Measurements from ENCODE around the gene CA5B.
"Not testable (repeated sequence)": the region's sequence is repeated elsewhere in the genome, so short reads cannot be mapped to it uniquely, and the experiment has no call there.

The CA5B gene

DNA sequence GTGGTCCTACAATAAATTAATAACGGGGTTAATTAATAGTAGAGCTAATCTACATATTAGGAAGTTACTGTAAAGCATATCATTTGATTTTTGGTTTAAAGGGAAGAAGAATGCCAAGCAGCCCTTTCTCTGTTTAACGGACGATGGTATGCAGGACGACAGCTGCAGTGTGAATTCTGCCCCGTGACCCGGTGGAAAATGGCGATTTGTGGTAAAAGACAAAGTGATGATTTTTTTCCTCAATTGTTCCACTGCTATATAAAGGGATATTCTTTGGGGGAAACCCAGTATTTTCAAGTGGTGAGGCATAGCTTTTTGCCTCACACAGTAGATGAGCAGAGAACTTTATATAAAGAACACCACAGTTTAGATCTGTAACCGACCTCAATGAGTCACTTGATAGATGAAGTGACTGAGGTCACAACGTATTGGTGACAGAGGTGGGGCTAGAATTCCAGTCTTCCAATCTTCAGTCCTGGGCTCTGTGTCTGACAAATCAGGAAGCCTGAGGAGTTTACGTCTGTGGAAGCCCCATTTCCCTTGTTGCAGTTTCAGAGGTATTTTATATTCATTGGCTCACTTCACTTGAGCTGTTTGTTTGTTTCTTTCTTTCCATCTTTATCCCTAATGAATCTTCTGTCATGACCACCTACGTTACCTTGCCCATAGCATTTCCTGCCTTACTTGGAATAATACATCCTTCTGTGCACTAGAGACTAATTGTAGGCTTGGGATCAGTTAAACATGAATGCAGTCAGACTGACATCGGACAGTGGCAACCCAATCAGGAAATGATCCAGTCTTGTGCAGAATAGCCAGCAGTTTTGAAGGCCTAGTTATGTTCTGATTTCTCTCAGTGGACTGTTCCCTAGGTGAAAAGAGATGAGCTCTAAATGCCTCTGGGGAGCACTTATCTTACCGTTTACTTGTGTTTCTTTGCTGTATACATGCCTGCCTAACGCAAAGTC is 82.3 kb downstream of the CA5B start:
- peaks cover 56% of the 10 kb centered on the region for H3K36me3 ChIP-seq (ENCODE audit: insufficient read depth, insufficient read length, low read length)
- no peaks in the 10 kb centered on the region for H3K27me3 ChIP-seq (ENCODE audit: insufficient read depth, insufficient read length)
- no peaks in the 10 kb centered on the region for H3K9me3 ChIP-seq (ENCODE audit: insufficient read depth, low read length)
- TF ChIP-seq YY1 (IDR thresholded peaks at IDR 0.05; ENCODE audit: insufficient read depth, insufficient read length) (no peak), SUZ12 (IDR thresholded peaks at IDR 0.05; ENCODE audit: extremely low read depth, insufficient read depth, insufficient read length) (no peak), ZNF274 (IDR thresholded peaks at IDR 0.05; ENCODE audit: low read depth, low read length) (no peak)
- H3K4me3 ChIP-seq (ENCODE audit: insufficient read length, low read depth): no peak overlapping the region
- DNase-seq (ENCODE audit: low read depth, low spot score): no peak
- H3K4me1 ChIP-seq (ENCODE audit: insufficient read depth, insufficient read length): no peaks in the 10 kb centered on the region
- H3K9ac ChIP-seq (ENCODE audit: insufficient read length, low read depth): no peak overlapping the region

DNA sequence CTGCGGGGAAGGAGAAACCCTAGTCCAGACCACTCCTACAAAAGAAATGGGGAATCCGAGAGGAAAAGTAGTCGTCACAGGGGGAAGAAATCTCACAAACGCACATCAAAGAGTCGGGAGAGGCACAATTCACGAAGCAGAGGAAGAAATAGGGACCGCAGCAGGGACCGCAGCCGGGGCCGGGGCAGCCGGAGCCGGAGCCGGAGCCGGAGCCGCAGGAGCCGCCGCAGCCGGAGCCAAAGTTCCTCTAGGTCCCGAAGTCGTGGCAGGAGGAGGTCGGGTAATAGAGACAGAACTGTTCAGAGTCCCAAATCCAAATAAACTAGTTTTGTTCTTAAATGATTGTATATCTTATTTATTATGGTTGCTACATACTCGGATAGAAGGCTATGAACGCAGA is 84.9 kb downstream of the CA5B start:
- no peak for TF ChIP-seq SUZ12 (IDR thresholded peaks at IDR 0.05; ENCODE audit: extremely low read depth, insufficient read depth, insufficient read length)
- no peak for TF ChIP-seq ZNF274 (IDR thresholded peaks at IDR 0.05; ENCODE audit: low read depth, low read length)
- TF ChIP-seq YY1 (IDR thresholded peaks at IDR 0.05; ENCODE audit: insufficient read depth, insufficient read length): no peak
- Histone ChIP-seq H3K27me3 (ENCODE audit: insufficient read depth, insufficient read length) (no peaks in the 10 kb centered on the region), H3K9me3 (ENCODE audit: insufficient read depth, low read length) (no peaks in the 10 kb centered on the region), H3K4me1 (ENCODE audit: insufficient read depth, insufficient read length) (no peaks in the 10 kb centered on the region), H3K4me3 (ENCODE audit: insufficient read length, low read depth) (no peak overlapping the region), H3K9ac (ENCODE audit: insufficient read length, low read depth) (no peak overlapping the region), H3K36me3 (ENCODE audit: insufficient read depth, insufficient read length, low read length) (peaks cover 55% of the 10 kb centered on the region)
- DNase-seq (ENCODE audit: low read depth, low spot score): no peak

DNA sequence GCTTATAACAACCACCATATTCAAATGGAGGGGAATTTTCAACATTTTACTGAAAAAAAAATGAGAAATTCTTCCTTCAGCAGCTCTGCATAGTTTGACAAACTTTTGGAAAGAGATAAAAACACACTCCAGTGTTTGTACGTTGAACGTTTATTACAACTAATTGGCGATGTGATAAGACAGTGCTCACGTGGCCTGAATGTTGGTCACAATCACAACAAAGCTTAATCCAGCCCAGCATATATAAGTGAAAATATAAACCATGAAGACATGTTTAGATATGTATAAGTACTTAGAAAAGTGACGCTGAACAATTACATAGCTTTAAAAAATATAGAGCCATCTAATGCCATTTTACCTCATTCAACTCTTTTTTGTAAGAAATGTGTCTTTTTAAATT is 87.9 kb downstream of the CA5B start:
- H3K36me3 ChIP-seq (ENCODE audit: insufficient read depth, insufficient read length, low read length): peaks cover 29% of the 10 kb centered on the region
- no peak for TF ChIP-seq ZNF274 (IDR thresholded peaks at IDR 0.05; ENCODE audit: low read depth, low read length)
- no peak for TF ChIP-seq SUZ12 (IDR thresholded peaks at IDR 0.05; ENCODE audit: extremely low read depth, insufficient read depth, insufficient read length)
- no peak for TF ChIP-seq YY1 (IDR thresholded peaks at IDR 0.05; ENCODE audit: insufficient read depth, insufficient read length)

DNA sequence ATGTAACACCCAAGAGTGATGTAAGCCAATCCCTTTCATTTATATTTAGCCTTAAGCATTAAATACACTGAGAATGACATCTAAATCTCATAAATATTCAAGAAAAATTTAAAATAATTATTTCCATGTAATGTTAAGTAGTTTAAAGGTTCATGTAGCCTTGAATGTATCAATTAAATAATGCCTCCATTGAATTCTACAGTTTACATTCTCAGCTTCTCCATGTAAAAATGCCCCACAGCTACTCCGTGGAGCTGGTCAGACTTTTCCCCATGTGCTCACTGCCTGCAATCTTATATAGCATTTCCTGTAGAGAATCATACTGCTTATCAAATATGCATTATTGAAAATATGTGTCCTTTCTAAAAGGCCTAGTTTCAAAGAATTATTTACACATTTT is 91.1 kb downstream of the CA5B start:
- no peak overlapping the region for H3K9ac ChIP-seq (ENCODE audit: insufficient read length, low read depth)

More for the DNA sequence above, 87.9 kb downstream of the CA5B start:
- Histone ChIP-seq H3K4me3 (ENCODE audit: insufficient read length, low read depth) (no peak overlapping the region), H3K27me3 (ENCODE audit: insufficient read depth, insufficient read length) (no peaks in the 10 kb centered on the region), H3K9ac (ENCODE audit: insufficient read length, low read depth) (no peak overlapping the region), H3K4me1 (ENCODE audit: insufficient read depth, insufficient read length) (no peaks in the 10 kb centered on the region), H3K9me3 (ENCODE audit: insufficient read depth, low read length) (no peaks in the 10 kb centered on the region)
- DNase-seq (ENCODE audit: low read depth, low spot score): no peak

DNA sequence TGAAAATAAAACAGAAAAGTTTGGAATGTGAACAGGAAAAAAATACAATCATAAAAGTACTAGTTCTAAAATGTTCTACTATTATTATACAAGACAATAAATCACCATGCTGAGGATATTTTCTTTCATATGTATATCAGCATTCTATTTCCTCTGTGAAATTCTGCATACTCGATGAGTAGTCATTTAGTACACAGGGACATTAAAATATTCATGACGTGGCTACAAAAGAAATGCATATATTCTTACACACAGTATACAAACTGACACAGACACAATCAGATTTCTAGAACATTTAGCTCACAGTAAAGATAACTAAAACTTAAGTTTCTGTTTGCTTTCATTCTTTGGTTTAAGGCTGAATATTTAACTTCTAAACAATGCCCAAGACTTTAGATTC is 93.3 kb downstream of the CA5B start:
- H3K27me3 ChIP-seq (ENCODE audit: insufficient read depth, insufficient read length); DNase-seq (ENCODE audit: low read depth, low spot score); H3K4me1 ChIP-seq (ENCODE audit: insufficient read depth, insufficient read length); H3K9me3 ChIP-seq (ENCODE audit: insufficient read depth, low read length); H3K4me3 ChIP-seq (ENCODE audit: insufficient read length, low read depth); H3K9ac ChIP-seq (ENCODE audit: insufficient read length, low read depth); H3K36me3 ChIP-seq (ENCODE audit: insufficient read depth, insufficient read length, low read length): not testable (repeated sequence)

More for the DNA sequence above, 91.1 kb downstream of the CA5B start:
- no peaks in the 10 kb centered on the region for H3K9me3 ChIP-seq (ENCODE audit: insufficient read depth, low read length)
- H3K36me3 ChIP-seq (ENCODE audit: insufficient read depth, insufficient read length, low read length): peaks cover 13% of the 10 kb centered on the region
- H3K4me1 ChIP-seq (ENCODE audit: insufficient read depth, insufficient read length): no peaks in the 10 kb centered on the region
- no peak for DNase-seq (ENCODE audit: low read depth, low spot score)
- no peak overlapping the region for H3K4me3 ChIP-seq (ENCODE audit: insufficient read length, low read depth)
- no peaks in the 10 kb centered on the region for H3K27me3 ChIP-seq (ENCODE audit: insufficient read depth, insufficient read length)
- TF ChIP-seq YY1 (IDR thresholded peaks at IDR 0.05; ENCODE audit: insufficient read depth, insufficient read length) (no peak), ZNF274 (IDR thresholded peaks at IDR 0.05; ENCODE audit: low read depth, low read length) (no peak)

DNA sequence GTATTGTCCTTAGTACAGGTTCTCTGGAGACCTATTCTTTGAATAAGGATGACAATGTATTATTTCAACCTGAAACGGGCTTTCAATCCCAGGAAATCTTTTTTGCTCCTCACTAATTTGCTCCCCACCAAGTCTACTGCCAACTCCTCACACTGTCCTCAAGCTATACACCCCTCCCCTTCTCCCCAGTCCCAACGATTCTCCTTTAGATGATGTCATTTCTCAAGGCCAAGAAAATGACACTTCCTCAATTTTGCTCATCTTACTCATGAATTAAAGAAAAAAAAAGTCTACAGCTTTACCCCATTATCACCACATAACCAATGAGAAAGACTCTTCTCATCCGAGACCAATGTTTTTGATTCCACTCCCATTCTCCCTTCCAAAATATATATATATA is 96.0 kb downstream of the CA5B start:
- no peak for DNase-seq (ENCODE audit: low read depth, low spot score)
- TF ChIP-seq SUZ12 (IDR thresholded peaks at IDR 0.05; ENCODE audit: extremely low read depth, insufficient read depth, insufficient read length) (no peak), YY1 (IDR thresholded peaks at IDR 0.05; ENCODE audit: insufficient read depth, insufficient read length) (no peak), ZNF274 (IDR thresholded peaks at IDR 0.05; ENCODE audit: low read depth, low read length) (no peak)
- Histone ChIP-seq H3K4me1 (ENCODE audit: insufficient read depth, insufficient read length) (no peaks in the 10 kb centered on the region), H3K9ac (ENCODE audit: insufficient read length, low read depth) (no peak overlapping the region), H3K36me3 (ENCODE audit: insufficient read depth, insufficient read length, low read length) (peaks cover 4% of the 10 kb centered on the region), H3K27me3 (ENCODE audit: insufficient read depth, insufficient read length) (no peaks in the 10 kb centered on the region), H3K4me3 (ENCODE audit: insufficient read length, low read depth) (no peak overlapping the region), H3K9me3 (ENCODE audit: insufficient read depth, low read length) (no peaks in the 10 kb centered on the region)

DNA sequence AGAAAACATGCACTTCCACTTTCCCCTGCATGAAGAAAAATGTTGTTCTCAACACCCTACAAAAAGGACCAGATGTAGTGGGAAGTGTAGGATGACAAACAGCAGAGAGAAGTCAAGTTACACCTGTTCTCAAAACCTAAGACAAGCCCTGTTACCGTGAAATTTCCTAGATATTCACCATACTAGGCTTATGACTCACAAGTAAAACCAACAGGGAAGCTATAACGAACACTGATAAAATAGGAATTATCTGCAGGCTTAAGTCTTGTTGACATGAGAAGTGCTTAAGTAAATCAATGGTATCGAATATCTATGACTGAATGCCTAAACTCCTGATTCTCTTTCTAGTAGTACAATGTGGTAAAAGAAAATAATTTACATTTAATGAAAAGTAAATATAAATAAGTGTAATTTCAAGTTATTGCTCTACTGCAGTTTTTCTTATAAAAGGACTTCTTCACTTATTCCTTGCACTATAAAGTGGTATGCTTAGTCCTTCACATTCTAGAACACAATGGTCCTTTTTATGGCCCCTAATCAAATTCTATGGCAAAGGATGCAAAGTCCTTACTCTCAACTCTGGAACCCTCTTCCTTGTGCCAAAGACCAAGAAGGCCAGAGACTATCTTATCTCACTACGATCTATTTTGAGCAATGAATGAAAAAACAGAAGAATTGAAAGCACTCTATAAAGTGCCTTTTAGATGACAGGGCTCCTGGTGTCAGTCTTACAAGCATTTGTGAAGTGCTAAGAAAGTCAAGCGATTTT is 96.9 kb downstream of the CA5B start:
- H3K36me3 ChIP-seq (ENCODE audit: insufficient read depth, insufficient read length, low read length): peaks cover 6% of the 10 kb centered on the region
- H3K4me3 ChIP-seq (ENCODE audit: insufficient read length, low read depth): no peak overlapping the region
- DNase-seq (ENCODE audit: low read depth, low spot score): no peak
- H3K4me1 ChIP-seq (ENCODE audit: insufficient read depth, insufficient read length): no peaks in the 10 kb centered on the region
- TF ChIP-seq SUZ12 (IDR thresholded peaks at IDR 0.05; ENCODE audit: extremely low read depth, insufficient read depth, insufficient read length): no peak
- no peak for TF ChIP-seq ZNF274 (IDR thresholded peaks at IDR 0.05; ENCODE audit: low read depth, low read length)
- TF ChIP-seq YY1 (IDR thresholded peaks at IDR 0.05; ENCODE audit: insufficient read depth, insufficient read length): no peak
- no peaks in the 10 kb centered on the region for H3K9me3 ChIP-seq (ENCODE audit: insufficient read depth, low read length)
- no peak overlapping the region for H3K9ac ChIP-seq (ENCODE audit: insufficient read length, low read depth)
- H3K27me3 ChIP-seq (ENCODE audit: insufficient read depth, insufficient read length): no peaks in the 10 kb centered on the region
